Esophagus muscularis mucosa (tissue), 4 donors: ENCODE data around the gene GPR62. TPM values are rescaled to one million over a fixed set of nuclear protein-coding genes. Genes with fewer than 3 reads are reported as not detected.
A peak's percentile ranks its signal among the peaks of the same experiment; 100 is the strongest.

ENCODE experiments used
- DNase-seq: peaks from one replicate; pipeline ENCODE4 v3.0.0-alpha.2; 2017; ENCODE audit errors: extremely low spot score
- H3K27ac ChIP-seq, 4 donors: fragments of 200-600 bp; sonication (generic); replicated peaks in 1 of 4; 1 replicate in 3 of 4; 2 replicates in 1 of 4; pipeline ENCODE4 v1.5.1; 2016 to 2019; ENCODE audit warnings: mild to moderate bottlenecking in 1 of 4
- H3K27me3 ChIP-seq, 4 donors: fragments of 200-600 bp; sonication (generic); one replicate each; pipeline versions ENCODE4 v1.5.1 to v1.6.0; 2016 to 2019
- H3K36me3 ChIP-seq, 4 donors: fragments of 200-600 bp; sonication (generic); one replicate each; pipeline ENCODE4 v1.5.1; 2016 to 2019
- H3K4me1 ChIP-seq, 4 donors: fragments of 200-600 bp; sonication (generic); one replicate each; pipeline ENCODE4 v1.5.1; 2016 to 2019
- H3K4me3 ChIP-seq, 4 donors: fragments of 200-600 bp; sonication (generic); 1 replicate in 2 of 4; 2 replicates in 2 of 4; pipeline ENCODE4 v1.5.1; 2016 to 2019; ENCODE audit warnings: mild to moderate bottlenecking in 4 of 4, moderate library complexity in 1 of 4
- H3K9me3 ChIP-seq, 4 donors: fragments of 200-600 bp; sonication (generic); 1 replicate in 3 of 4; 2 replicates in 1 of 4; pipeline ENCODE4 v1.5.1; 2016 to 2019
- EP300 ChIP-seq: sonication (generic); formaldehyde crosslinking; IDR thresholded peaks from one replicate; pipeline ENCODE4 v1.6.1; 2017; ENCODE audit warnings: antibody characterized with exemption
- POLR2A ChIP-seq: fragments of 450-650 bp; IDR thresholded peaks from one replicate; pipeline ENCODE4 v1.6.1; 2017; ENCODE audit warnings: antibody characterized with exemption, moderate library complexity, mild to moderate bottlenecking, low read depth
- POLR2AphosphoS5 ChIP-seq, 2 donors: sonication (generic); formaldehyde crosslinking; IDR thresholded peaks; one replicate each; pipeline ENCODE4 v1.6.1; 2017; ENCODE audit warnings: antibody characterized with exemption in 2 of 2
- WGBS: methylation state at CpG from one replicate; pipeline ENCODE4 v1.1.5; 2018; 5-methylcytosine and 5-hydroxymethylcytosine counted together
- intact Hi-C: fragments of 100-400 bp; cut with DNase I; formaldehyde crosslinking; loops from one replicate; pipeline ENCODE4 v1.15.1; 2023
- total RNA-seq, 4 donors: library from RNA; depleted of rRNA; stranded (reverse); fragments of >200 nt; gene quantifications; one replicate each; pipeline versions ENCODE4 v1.1.0 to v1.2.1, GENCODE V29; 2016
- TF ChIP-seq, protein P1 (sequence below), 3 experiments: fragments of 200-600 bp in 2 of 3; fragments of 450-650 bp in 1 of 3; sonication (generic) in 2 of 3; IDR thresholded peaks; one replicate each; pipeline ENCODE4 v1.5.1; 2017 to 2019; ENCODE audit warnings: antibody characterized with exemption in 3 of 3, mild to moderate bottlenecking in 2 of 3, moderate library complexity in 1 of 3

GPR62 gene
- total RNA-seq, 4 donors from 2014 or later: 0.11 to 0.42 (median 0.18) TPM

DNA sequence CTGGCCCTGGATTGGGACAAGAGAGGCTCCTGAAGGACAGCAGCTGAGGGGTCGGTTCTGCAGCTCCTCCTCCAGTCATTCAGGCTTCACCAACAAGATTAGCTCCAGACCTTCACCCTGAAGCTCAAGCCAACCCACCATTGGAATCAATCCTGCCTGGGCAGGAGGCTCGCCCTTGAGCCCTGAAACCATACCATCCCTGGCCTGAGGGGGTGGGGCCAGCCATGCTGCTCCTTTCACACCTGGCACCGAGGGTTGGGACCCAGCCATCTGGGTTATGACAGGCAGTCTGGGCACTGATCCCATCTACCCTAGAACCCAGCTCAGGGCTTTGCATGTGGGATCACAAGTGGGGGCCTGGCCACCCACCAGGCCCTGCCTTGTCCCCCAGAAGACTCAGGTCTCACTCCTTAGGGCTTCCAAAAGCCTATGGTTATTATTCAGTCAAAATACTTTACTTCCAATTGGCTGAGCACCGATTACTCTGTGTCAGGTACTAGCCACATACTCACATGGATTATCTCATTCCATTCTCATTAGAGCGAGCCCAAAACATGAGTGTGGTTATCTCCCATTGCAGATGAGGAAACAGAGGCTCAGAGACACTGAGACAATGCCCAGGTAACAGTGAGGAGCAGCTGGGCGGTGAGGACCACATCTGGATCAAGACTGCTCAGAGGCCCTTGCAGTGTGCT, 15.6 kb downstream of the GPR62 start:
- H3K36me3 ChIP-seq: peaks cover 0 to 6% (median 5%) of the 10 kb centered on the region in 4 donors
- peaks cover 41 to 73% (median 57%) of the 10 kb centered on the region in 4 donors for H3K4me1 ChIP-seq
- TF ChIP-seq EP300: no peak
- TF ChIP-seq, protein P1, sequence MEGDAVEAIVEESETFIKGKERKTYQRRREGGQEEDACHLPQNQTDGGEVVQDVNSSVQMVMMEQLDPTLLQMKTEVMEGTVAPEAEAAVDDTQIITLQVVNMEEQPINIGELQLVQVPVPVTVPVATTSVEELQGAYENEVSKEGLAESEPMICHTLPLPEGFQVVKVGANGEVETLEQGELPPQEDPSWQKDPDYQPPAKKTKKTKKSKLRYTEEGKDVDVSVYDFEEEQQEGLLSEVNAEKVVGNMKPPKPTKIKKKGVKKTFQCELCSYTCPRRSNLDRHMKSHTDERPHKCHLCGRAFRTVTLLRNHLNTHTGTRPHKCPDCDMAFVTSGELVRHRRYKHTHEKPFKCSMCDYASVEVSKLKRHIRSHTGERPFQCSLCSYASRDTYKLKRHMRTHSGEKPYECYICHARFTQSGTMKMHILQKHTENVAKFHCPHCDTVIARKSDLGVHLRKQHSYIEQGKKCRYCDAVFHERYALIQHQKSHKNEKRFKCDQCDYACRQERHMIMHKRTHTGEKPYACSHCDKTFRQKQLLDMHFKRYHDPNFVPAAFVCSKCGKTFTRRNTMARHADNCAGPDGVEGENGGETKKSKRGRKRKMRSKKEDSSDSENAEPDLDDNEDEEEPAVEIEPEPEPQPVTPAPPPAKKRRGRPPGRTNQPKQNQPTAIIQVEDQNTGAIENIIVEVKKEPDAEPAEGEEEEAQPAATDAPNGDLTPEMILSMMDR (IDR thresholded peaks at IDR 0.05): no peak
- no peak for TF ChIP-seq POLR2A
- TF ChIP-seq POLR2AphosphoS5 (IDR thresholded peaks at IDR 0.05): no peak
- H3K4me3 ChIP-seq: no peak overlapping the region
- intact Hi-C loops: no loop called here
- H3K27me3 ChIP-seq: no peaks in the 10 kb centered on the region
- DNase-seq: no peak
- peak overlapping the region in 1 of 4 donors; percentile 24 for H3K27ac ChIP-seq
- no peaks in the 10 kb centered on the region for H3K9me3 ChIP-seq
- 89% methylated on average over 3 of the region's 6 CpGs for WGBS

DNA sequence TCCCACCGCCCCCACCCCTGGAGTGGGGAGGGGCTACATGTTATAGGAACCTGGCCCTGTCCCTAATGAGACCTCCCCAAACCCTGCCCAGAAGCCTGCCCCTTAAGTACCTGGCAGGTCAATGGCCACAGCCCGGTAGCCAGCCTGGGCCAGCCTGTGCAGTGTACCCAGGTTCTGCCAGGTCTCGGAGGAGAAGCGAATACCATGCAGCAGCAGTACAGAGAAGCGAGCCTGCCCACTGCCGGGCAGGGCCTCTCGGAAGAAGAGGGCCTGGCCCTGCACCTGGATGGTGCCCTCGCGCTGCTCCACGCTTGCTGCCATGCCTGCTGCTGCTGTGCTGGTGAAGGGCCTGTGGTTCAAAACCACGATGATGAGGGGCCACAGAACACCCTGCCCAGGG, 16.2 kb downstream of the GPR62 start:
- no peak overlapping the region for H3K4me3 ChIP-seq
- no peaks in the 10 kb centered on the region for H3K9me3 ChIP-seq
- DNase-seq: no peak
- 94% methylated on average over 7 of the region's 11 CpGs for WGBS
- H3K4me1 ChIP-seq: peaks cover 41 to 73% (median 57%) of the 10 kb centered on the region in 4 donors
- TF ChIP-seq, protein P1 (IDR thresholded peaks at IDR 0.05): no peak
- TF ChIP-seq POLR2AphosphoS5 (IDR thresholded peaks at IDR 0.05): no peak
- TF ChIP-seq EP300: no peak
- no peak for TF ChIP-seq POLR2A
- peak overlapping the region in 1 of 4 donors; percentile 24 for H3K27ac ChIP-seq
- intact Hi-C loops: no loop called here
- no peaks in the 10 kb centered on the region for H3K27me3 ChIP-seq
- peaks cover 0 to 6% (median 5%) of the 10 kb centered on the region in 4 donors for H3K36me3 ChIP-seq

DNA sequence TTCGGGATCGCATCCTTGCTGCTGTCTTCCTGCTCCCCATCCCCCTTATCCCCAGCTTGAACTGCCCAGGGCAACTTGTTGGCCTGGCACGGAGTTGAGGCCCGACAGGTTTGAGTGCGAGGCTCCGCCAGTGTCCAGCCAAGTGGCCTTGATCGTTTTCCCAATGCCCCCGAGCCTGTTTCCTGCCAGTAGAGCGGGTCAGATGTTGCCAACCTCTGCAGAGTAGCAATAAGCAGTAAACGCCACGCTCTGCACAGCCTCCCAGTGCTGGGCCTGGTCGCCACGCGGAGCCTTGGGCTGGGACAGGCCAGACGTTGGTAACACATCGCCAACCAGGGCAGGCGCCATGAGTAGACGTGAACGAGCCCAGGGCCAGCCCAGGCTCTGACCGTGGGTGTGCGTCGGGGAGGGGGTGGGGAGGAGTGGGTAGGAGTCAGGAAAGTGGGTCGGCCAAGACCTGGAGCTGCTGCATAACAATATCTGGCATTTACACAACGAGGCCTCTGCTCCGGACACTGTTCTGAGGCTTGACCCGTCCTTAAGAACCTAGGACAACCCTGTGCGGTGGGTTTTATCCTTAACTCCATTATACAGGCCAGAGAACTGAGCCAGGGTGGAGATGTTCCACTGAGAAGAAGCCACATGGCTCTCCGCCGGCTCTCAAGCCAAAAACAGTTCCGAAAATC, 19.2 kb downstream of the GPR62 start:
- intact Hi-C loops: loop anchor here (2.0 kb wide), 1 partner anchor 32 kb away; the partner anchor contains the start of gene PARP3
- WGBS: 18% methylated on average over 13 of the region's 30 CpGs
- Histone ChIP-seq H3K4me1 (peaks cover 27 to 54% (median 36%) of the 10 kb centered on the region in 4 donors), H3K4me3 (peak overlapping the region; percentile 55 to 75 (median 70)), H3K27me3 (no peaks in the 10 kb centered on the region), H3K27ac (peak overlapping the region; percentile 93 to 96 (median 96)), H3K36me3 (peaks cover 0 to 14% (median 6%) of the 10 kb centered on the region in 4 donors), H3K9me3 (no peaks in the 10 kb centered on the region)
- no peak for DNase-seq
- TF ChIP-seq POLR2A (no peak), POLR2AphosphoS5 (IDR thresholded peaks at IDR 0.05) (no peak), EP300 (no peak)
- TF ChIP-seq, protein P1 (IDR thresholded peaks at IDR 0.05): peak in 1 of 3 experiments; percentile 7

DNA sequence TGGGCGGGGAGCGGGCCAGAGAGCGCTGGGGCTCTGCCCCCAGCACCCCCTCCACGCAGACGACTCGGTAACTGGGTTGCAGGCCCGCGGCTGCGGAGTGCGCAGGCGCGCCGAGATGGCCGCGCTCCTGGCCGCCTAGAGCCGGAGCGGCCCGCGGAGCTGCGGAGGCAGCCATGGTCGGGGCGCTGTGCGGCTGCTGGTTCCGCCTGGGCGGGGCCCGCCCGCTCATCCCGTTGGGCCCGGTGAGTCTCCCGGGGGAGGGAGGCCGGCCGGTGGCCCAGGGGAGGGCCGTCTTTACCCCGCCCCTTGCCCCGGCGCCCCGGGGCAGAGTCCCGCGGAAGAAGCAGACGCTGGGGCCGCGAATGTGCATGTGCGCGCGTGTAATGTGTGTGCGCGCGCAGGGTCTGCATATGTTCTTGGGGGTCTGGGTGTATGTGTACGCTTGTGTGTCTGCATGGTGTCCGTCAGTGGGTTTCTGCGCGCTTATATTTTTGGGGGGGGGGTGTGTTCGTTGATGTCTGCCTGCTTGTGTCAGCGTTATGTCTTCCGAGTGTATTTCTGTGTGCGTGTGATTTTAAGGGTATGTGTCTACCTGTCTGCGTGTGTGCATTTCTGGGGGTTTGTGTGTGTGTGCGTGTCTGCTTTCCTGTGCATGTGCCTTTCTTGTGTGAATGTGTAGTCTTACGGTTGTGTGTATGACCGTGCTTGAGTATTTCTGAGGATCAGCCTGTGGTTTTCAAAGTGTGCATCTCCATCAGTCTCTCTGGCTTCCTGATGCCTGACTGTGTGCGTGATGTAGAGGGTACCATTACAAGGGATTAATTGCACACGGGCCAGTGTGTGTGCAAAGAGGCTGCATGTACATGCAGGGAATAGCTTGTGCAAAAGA, 20.0 kb downstream of the GPR62 start, which contains the start of gene ABHD14A:
TSS of gene ABHD14A (plus strand) at position 102 of the 889 bp plus-strand sequence. CDS start at position 174, 72 bp downstream.
- 1% methylated on average over 24 of the region's 63 CpGs for WGBS
- TF ChIP-seq POLR2AphosphoS5 (IDR thresholded peaks at IDR 0.05): peak; percentile 47 to 77
- TF ChIP-seq, protein P1 (IDR thresholded peaks at IDR 0.05): no peak
- intact Hi-C loops: loop anchor here (2.0 kb wide), 1 partner anchor 32 kb away; the partner anchor contains the start of gene PARP3
- DNase-seq: no peak
- H3K4me3 ChIP-seq: peak within 1 kb of the TSS; percentile 55 to 75 (median 70)
- no peaks in the 10 kb centered on the region for H3K27me3 ChIP-seq
- no peaks in the 10 kb centered on the region for H3K9me3 ChIP-seq
- H3K4me1 ChIP-seq: peaks cover 27 to 54% (median 35%) of the 10 kb centered on the region in 4 donors
- peaks cover 0 to 14% (median 6%) of the 10 kb centered on the region in 4 donors for H3K36me3 ChIP-seq
- peak within 1 kb of the TSS; percentile 93 to 96 (median 96) for H3K27ac ChIP-seq
